ENCODE data around the gene DNAH14.
"Not testable (repeated sequence)": the region's sequence is repeated elsewhere in the genome, so short reads cannot be mapped to it uniquely, and the experiment has no call there.

Gene DNAH14

GRCh38 chr1:224922404-224923164, 6.9 kb upstream of the DNAH14 start:
- no peak for DNase-seq

- DNase-seq: no peak
These were observed 5.7 kb upstream of the DNAH14 start for GRCh38 chr1:224923726-224924125.

DNA sequence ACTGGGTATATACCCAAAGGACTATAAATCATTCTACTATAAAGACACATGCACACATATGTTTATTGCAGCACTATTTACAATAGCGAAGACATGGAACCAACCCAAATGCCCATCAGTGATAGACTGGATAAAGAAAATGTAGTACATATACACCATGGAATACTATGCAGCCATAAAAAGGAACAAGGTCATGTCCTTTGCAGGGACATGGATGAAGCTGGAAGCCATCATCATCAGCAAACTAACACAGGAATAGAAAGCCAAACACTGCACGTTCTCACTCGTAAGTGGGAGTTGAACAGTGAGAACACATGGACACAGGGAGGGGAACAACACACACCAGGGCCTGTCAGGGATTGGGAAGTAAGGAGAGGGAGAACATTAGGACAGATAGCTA, 1.8 kb upstream of the DNAH14 start:
- not testable (repeated sequence) for DNase-seq

- DNase-seq: no peak
These were observed 569 bp upstream of the DNAH14 start for GRCh38 chr1:224928906-224929305.

DNA sequence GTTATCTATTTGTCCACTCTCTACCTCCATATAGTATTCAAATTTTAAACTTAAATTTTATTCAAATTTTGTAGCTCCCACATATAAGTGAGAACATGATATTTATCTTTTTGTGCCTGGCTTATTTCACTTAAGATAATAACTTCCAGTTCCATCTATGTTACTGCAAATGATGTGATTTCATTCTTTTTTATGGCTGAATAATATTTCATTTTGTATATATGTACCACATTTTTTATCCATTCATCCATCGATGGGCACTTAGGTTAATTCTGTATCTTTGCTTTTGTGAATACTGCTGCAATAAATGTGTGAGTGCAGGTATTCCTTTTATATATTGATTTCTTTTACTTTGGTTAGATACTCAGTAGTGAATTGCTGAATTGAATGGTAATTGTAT, 2.1 kb downstream of the DNAH14 start:
- no peak for DNase-seq

DNA sequence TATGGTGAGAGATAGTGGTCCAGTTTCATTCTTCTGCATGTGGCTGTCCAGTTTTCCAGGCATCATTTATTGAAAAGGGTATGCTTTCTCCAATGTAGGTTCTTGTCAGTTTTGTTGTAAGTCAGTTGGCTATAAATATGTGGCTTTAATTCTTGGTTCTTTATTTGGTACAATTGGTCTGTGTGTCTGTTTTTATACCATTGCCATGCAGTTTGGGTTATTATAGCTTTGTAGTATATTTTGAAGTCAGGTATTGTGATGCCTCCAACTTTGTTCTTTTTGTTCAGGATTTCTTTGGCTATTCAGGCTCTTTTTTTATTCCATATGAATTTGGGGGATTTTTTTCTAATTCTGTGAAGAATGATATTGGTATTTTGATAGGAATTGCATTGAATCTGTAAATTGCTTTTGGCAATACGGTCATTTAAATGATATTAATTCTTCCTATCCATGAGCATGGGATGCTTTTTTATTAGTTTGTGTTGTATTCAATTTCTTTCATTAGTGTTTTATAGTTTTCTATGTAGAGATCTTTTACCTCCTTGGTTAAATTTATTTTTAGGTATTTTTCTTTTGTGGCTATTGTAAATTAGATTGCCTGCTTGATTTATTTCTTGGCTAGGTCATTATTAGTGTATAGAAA, 3.3 kb downstream of the DNAH14 start:
- DNase-seq: no peak

GRCh38 chr1:224933584-224933983, 4.1 kb downstream of the DNAH14 start:
- no peak for DNase-seq

- DNase-seq: no peak
These were observed 9.2 kb downstream of the DNAH14 start for GRCh38 chr1:224938652-224939051.

DNA sequence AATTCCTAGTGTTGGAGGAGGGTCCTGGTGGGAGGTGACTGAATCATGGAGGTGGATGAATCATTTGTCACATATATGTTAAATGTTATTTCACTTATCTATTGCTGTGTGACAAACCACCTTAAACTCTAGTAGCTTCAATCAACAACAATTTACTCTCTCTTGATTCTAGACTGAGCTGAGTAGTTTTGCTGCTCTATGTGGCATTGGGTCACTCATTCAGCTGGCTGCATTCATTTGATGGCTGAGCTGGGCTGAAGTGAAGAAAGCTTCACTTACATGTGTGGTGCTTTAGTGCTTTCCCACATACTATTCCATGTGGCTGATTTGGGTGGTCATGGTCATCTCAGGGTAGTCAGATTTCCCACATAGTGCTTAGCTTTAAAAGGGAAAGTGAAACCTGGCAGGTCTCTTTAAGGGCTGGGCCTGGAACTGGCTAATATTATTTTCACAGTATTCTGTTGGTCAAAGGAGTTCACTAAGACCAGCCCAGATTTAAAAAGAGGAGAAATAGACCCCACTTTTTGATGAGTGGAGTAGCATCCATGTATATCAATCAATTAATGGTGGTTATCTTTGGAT, 10.5 kb downstream of the DNAH14 start:
- DNase-seq: no peak

- not testable (repeated sequence) for DNase-seq
These were observed 11.3 kb downstream of the DNAH14 start for GRCh38 chr1:224940735-224941134.

- not testable (repeated sequence) for DNase-seq
These were observed 16.3 kb downstream of the DNAH14 start for GRCh38 chr1:224945651-224946348.

- DNase-seq: not testable (repeated sequence)
These were observed 16.8 kb downstream of the DNAH14 start for GRCh38 chr1:224946349-224946691.

- DNase-seq: no peak
These were observed 28.2 kb downstream of the DNAH14 start for GRCh38 chr1:224957696-224958095.

GRCh38 chr1:224958490-224958889, 29.0 kb downstream of the DNAH14 start:
- DNase-seq: no peak

GRCh38 chr1:224959115-224959514, 29.6 kb downstream of the DNAH14 start:
- no peak for DNase-seq

DNA sequence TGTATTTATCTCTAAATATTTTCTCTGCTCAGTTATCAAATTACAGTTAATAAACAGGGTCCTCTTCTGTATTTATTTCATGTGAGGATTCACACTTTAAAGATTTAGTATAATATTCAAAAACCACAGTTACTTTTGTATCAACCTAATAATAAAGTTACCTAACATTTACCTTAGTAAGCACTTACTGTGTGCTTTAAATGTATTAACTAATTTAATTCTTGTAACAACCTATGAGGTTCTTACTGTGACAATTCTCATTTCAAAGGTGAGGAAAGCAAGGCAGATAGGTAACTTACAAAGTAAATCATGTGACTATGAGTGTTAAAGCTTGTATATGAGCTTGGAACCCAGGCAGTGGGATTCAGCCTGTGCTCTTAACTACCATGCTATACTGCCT, 30.2 kb downstream of the DNAH14 start:
- DNase-seq: no peak

- no peak for DNase-seq
These were observed 50.7 kb downstream of the DNAH14 start for GRCh38 chr1:224980181-224980580.

DNA sequence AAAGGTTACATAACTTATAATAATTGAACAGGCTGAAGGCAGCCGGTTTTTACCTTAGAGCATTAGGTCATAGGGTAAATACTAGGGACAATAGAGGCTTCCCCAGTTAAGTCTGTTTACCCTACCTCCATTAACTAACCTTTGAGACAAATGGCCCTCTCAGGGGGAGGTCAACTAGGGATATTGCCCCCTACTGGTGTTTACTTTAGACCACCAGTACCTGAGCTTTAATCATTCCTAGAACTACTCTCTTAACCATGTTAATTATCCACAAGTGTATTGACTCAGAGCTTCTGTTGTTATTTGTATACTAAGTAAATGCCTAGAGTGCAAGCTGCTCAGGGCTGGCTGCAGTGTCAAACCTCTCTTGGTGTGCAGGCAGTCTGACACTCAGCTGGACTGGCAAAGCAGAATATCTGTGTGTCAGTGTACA, 52.5 kb downstream of the DNAH14 start:
- not testable (repeated sequence) for DNase-seq

DNA sequence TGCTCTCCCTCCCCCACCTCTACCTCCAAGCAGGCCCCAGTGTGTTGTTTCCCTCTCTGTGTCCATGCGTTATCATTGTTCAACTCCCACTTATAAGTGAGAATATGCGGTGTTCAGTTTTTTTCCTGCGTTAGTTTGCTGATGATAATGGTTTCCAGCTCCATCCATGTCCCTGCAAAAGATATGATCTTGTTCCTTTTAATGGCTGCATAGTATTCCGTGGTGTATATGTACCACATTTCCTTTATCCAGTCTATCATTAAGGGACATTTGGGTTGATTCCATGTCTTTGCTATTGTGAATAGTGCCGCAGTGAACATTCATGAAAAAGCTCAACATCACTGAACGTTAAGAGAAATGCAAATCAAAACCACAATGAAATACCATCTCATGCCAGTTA, 58.6 kb downstream of the DNAH14 start:
- no peak for DNase-seq

- DNase-seq: no peak
These were observed 60.1 kb downstream of the DNAH14 start for GRCh38 chr1:224989615-224990014.

GRCh38 chr1:224991550-224991949, 62.1 kb downstream of the DNAH14 start:
- not testable (repeated sequence) for DNase-seq

- DNase-seq: no peak
These were observed 66.1 kb downstream of the DNAH14 start for GRCh38 chr1:224995602-224996001.

DNA sequence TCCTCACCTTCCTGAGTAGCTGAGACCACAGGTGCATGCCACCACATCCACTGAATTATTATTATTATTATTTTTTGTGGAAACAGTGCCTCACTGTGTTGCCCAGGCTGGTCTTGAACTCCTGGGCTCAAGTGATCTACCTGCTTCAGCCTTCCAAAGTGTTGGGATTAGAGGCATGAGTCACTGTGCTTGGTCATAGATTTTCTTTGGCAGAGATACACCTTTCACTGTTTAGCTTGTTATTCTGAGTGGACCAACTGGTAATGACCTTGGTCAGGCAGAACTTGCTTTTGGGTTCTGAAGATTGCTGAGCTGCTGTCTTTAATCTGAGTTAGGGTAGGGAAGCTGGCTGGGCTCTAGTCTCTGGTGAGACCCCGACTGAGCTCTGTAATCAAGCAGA, 66.8 kb downstream of the DNAH14 start:
- no peak for DNase-seq

DNA sequence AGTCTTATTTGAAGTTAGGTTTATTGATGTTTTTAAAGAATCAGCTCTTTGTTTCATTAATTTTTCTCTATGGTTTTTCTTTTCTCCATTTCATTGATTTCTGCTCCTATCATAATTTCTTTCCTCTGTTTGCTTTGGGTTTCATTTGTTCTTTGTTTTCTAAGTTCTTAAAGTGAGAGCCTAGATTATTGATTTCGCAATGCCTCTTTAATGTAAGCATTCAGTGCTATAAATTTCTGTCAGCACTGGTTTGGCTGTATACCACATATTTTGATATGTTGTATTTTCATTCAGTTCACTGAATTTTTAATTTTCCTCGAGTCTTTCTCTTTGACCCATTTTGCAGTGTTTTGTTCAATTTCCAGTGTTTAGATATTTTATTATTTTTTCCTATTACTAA, 68.7 kb downstream of the DNAH14 start:
- DNase-seq: no peak
